K562 (cell line): ENCODE measurements around the gene HCN3. TPM values are rescaled to one million over a fixed set of nuclear protein-coding genes. Genes with fewer than 3 reads are reported as not detected.

Source experiments
- DLX4 ChIP-seq: fragments of 250-450 bp; sonication (Bioruptor Pico); IDR thresholded peaks from 2 replicates; pipeline ENCODE4 v1.6.1; 2021; ENCODE audit warnings: mild to moderate bottlenecking
- EP400 ChIP-seq: fragments of 450-650 bp; IDR thresholded peaks from 2 replicates; pipeline ENCODE4 v1.6.1; 2017; ENCODE audit warnings: antibody characterized with exemption, mild to moderate bottlenecking, moderate library complexity
- NKRF ChIP-seq: fragments of 450-650 bp; IDR thresholded peaks from 2 replicates; pipeline ENCODE4 v1.6.1; 2016; ENCODE audit warnings: borderline replicate concordance
- RBBP5 ChIP-seq: fragments of 200-600 bp; sonication (generic); IDR thresholded peaks from 2 replicates; pipeline ENCODE4 v1.6.1; 2012; ENCODE audit warnings: borderline replicate concordance, mild to moderate bottlenecking, low read length, control low read depth, inconsistent platforms; ENCODE audit not compliant: insufficient read depth, poor library complexity, severe bottlenecking
- ZKSCAN1 ChIP-seq: fragments of 150-350 bp; IDR thresholded peaks from 2 replicates; pipeline ENCODE4 v1.6.1; 2016; ENCODE audit warnings: low read depth, low read length
- polyA plus RNA-seq, 8 experiments: library from polyadenylated mRNA; depleted of rRNA in 4 of 8; stranded (reverse) in 5 of 8; unstranded in 3 of 8; fragments of >200 nt; fragmentation: Nextera tagmentation in 2 of 8; fragmentation: Illumina TruSeq in 1 of 8; extraction: Ambion mirVana in 2 of 8; extraction: Trizol in 1 of 8; gene quantifications; 2 replicates each; pipeline versions ENCODE4 v1.2.1 to v1.2.3, GENCODE V29; 2011 to 2014; ENCODE audit warnings: inconsistent platforms in 1 of 8, missing spikeins in 1 of 8
- total RNA-seq, 7 experiments: library from RNA; depleted of rRNA in 6 of 7; stranded (reverse); fragments of >200 nt in 6 of 7; fragmentation: Illumina TruSeq in 2 of 7; extraction: Trizol in 2 of 7; gene quantifications; 2 replicates each; pipeline versions ENCODE4 v1.2.1 to v1.2.3, GENCODE V29; 2011 to 2021; ENCODE audit warnings: low replicate concordance in 1 of 7
- TF ChIP-seq, protein P1 (sequence below): sonication (generic); formaldehyde crosslinking; IDR thresholded peaks from 2 replicates; pipeline ENCODE4 v1.8.0; 2022; ENCODE audit warnings: mild to moderate bottlenecking, missing genetic modification reagents
- TF ChIP-seq, protein P2 (sequence below): fragments of 200-800 bp; sonication (Bioruptor generic); IDR thresholded peaks from 2 replicates; pipeline ENCODE4 v1.6.1; 2017; ENCODE audit warnings: missing genetic modification characterization, missing compliant biosample characterization
- TF ChIP-seq, protein P3 (sequence below): conservative IDR thresholded peaks from 2 replicates; pipeline ENCODE4 v1.6.1; 2011; ENCODE audit warnings: low read depth, mild to moderate bottlenecking, low read length; ENCODE audit not compliant: control insufficient read depth
- TF ChIP-seq, protein P4 (sequence below), 2 experiments: fragments of 450-650 bp; conservative IDR thresholded peaks; 2 replicates each; pipeline ENCODE4 v1.6.1; 2017; ENCODE audit warnings: mild to moderate bottlenecking in 2 of 2, moderate library complexity in 2 of 2
- TF ChIP-seq, protein P5 (sequence below), 3 experiments: IDR thresholded peaks in 2 of 3; conservative IDR thresholded peaks in 1 of 3; 2 replicates each; pipeline ENCODE4 v1.5.1; 2011 to 2012; ENCODE audit warnings: low read length in 3 of 3, mild to moderate bottlenecking in 3 of 3, control low read depth in 2 of 3, improper control_type of control experiment in 1 of 3, inconsistent platforms in 1 of 3, low read depth in 1 of 3, mixed read lengths in 1 of 3, moderate library complexity in 1 of 3; ENCODE audit not compliant: insufficient read depth in 2 of 3

The HCN3 gene
- total and polyA plus RNA-seq, 9 of the 15 experiments (the other 6 are each of a cell fraction or from before 2014, with no cell fraction given): 0.91 to 9.7 (median 3.9) TPM

- TF ChIP-seq, protein P1, sequence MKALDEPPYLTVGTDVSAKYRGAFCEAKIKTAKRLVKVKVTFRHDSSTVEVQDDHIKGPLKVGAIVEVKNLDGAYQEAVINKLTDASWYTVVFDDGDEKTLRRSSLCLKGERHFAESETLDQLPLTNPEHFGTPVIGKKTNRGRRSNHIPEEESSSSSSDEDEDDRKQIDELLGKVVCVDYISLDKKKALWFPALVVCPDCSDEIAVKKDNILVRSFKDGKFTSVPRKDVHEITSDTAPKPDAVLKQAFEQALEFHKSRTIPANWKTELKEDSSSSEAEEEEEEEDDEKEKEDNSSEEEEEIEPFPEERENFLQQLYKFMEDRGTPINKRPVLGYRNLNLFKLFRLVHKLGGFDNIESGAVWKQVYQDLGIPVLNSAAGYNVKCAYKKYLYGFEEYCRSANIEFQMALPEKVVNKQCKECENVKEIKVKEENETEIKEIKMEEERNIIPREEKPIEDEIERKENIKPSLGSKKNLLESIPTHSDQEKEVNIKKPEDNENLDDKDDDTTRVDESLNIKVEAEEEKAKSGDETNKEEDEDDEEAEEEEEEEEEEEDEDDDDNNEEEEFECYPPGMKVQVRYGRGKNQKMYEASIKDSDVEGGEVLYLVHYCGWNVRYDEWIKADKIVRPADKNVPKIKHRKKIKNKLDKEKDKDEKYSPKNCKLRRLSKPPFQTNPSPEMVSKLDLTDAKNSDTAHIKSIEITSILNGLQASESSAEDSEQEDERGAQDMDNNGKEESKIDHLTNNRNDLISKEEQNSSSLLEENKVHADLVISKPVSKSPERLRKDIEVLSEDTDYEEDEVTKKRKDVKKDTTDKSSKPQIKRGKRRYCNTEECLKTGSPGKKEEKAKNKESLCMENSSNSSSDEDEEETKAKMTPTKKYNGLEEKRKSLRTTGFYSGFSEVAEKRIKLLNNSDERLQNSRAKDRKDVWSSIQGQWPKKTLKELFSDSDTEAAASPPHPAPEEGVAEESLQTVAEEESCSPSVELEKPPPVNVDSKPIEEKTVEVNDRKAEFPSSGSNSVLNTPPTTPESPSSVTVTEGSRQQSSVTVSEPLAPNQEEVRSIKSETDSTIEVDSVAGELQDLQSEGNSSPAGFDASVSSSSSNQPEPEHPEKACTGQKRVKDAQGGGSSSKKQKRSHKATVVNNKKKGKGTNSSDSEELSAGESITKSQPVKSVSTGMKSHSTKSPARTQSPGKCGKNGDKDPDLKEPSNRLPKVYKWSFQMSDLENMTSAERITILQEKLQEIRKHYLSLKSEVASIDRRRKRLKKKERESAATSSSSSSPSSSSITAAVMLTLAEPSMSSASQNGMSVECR (CRISPR knock-in tag): peak; percentile 78
- peak; percentile 65; the same call in 1 of the 2 replicates for TF ChIP-seq NKRF
- no peak for TF ChIP-seq ZKSCAN1
- no peak for TF ChIP-seq RBBP5
- TF ChIP-seq EP400: no peak
- TF ChIP-seq, protein P2, sequence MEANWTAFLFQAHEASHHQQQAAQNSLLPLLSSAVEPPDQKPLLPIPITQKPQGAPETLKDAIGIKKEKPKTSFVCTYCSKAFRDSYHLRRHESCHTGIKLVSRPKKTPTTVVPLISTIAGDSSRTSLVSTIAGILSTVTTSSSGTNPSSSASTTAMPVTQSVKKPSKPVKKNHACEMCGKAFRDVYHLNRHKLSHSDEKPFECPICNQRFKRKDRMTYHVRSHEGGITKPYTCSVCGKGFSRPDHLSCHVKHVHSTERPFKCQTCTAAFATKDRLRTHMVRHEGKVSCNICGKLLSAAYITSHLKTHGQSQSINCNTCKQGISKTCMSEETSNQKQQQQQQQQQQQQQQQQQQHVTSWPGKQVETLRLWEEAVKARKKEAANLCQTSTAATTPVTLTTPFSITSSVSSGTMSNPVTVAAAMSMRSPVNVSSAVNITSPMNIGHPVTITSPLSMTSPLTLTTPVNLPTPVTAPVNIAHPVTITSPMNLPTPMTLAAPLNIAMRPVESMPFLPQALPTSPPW: peak; percentile 59
- TF ChIP-seq DLX4: no peak
- TF ChIP-seq, protein P3, sequence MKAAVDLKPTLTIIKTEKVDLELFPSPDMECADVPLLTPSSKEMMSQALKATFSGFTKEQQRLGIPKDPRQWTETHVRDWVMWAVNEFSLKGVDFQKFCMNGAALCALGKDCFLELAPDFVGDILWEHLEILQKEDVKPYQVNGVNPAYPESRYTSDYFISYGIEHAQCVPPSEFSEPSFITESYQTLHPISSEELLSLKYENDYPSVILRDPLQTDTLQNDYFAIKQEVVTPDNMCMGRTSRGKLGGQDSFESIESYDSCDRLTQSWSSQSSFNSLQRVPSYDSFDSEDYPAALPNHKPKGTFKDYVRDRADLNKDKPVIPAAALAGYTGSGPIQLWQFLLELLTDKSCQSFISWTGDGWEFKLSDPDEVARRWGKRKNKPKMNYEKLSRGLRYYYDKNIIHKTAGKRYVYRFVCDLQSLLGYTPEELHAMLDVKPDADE: peak; percentile 14; the same call in 1 of the 2 replicates
- TF ChIP-seq, protein P4, sequence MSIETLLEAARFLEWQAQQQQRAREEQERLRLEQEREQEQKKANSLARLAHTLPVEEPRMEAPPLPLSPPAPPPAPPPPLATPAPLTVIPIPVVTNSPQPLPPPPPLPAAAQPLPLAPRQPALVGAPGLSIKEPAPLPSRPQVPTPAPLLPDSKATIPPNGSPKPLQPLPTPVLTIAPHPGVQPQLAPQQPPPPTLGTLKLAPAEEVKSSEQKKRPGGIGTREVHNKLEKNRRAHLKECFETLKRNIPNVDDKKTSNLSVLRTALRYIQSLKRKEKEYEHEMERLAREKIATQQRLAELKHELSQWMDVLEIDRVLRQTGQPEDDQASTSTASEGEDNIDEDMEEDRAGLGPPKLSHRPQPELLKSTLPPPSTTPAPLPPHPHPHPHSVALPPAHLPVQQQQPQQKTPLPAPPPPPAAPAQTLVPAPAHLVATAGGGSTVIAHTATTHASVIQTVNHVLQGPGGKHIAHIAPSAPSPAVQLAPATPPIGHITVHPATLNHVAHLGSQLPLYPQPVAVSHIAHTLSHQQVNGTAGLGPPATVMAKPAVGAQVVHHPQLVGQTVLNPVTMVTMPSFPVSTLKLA (conservative IDR thresholded peaks at IDR 0.05): peak; percentile 30 to 47
- TF ChIP-seq, protein P5, sequence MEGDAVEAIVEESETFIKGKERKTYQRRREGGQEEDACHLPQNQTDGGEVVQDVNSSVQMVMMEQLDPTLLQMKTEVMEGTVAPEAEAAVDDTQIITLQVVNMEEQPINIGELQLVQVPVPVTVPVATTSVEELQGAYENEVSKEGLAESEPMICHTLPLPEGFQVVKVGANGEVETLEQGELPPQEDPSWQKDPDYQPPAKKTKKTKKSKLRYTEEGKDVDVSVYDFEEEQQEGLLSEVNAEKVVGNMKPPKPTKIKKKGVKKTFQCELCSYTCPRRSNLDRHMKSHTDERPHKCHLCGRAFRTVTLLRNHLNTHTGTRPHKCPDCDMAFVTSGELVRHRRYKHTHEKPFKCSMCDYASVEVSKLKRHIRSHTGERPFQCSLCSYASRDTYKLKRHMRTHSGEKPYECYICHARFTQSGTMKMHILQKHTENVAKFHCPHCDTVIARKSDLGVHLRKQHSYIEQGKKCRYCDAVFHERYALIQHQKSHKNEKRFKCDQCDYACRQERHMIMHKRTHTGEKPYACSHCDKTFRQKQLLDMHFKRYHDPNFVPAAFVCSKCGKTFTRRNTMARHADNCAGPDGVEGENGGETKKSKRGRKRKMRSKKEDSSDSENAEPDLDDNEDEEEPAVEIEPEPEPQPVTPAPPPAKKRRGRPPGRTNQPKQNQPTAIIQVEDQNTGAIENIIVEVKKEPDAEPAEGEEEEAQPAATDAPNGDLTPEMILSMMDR (IDR thresholded peaks at IDR 0.05 in 2 of 3, conservative IDR thresholded peaks at IDR 0.05 in 1 of 3; ENCODE audit: insufficient read depth in 2 of 3, low read depth in 1 of 3, low read length in 3 of 3): peak; percentile 29 to 43 (median 40); a peak in 2 of 6 replicates
These were observed 832 bp downstream of the HCN3 start (continued) for GRCh38 chr1:155277902-155278688.
